GM23338 (cell line): ENCODE results near the gene FAM117A. TPM values are rescaled to one million over a fixed set of nuclear protein-coding genes. Genes with fewer than 3 reads are reported as not detected.

ENCODE experiments used
- ATAC-seq: fragments of 200-7000 bp; cut with Tn5 transposase; 3 replicates; pipeline ENCODE4 v1.9.1; 2020
- DNase-seq: peaks from one replicate; pipeline ENCODE4 v3.0.0-alpha.2; 2015; ENCODE audit warnings: low spot score
- H2AFZ ChIP-seq: fragments of 200-600 bp; sonication (generic); 2 replicates; pipeline ENCODE4 v1.8.0; 2016; ENCODE audit warnings: antibody characterized with exemption, mild to moderate bottlenecking, moderate library complexity
- H3F3A ChIP-seq: fragments of 200-600 bp; sonication (generic); replicated peaks from 2 replicates; pipeline ENCODE4 v1.8.0; 2017; ENCODE audit warnings: antibody characterized with exemption, mixed run types, low read depth
- H3K27ac ChIP-seq: fragments of 200-600 bp; sonication (generic); 2 replicates; pipeline ENCODE4 v1.6.1; 2016; ENCODE audit warnings: low read depth
- H3K27me3 ChIP-seq: fragments of 200-600 bp; sonication (generic); 2 replicates; pipeline ENCODE4 v1.8.0; 2016; ENCODE audit warnings: mild to moderate bottlenecking, mixed run types, moderate library complexity; ENCODE audit not compliant: insufficient read depth
- H3K36me3 ChIP-seq: fragments of 200-600 bp; sonication (generic); 2 replicates; pipeline ENCODE4 v1.8.0; 2016; ENCODE audit warnings: mild to moderate bottlenecking; ENCODE audit not compliant: insufficient read depth
- H3K4me1 ChIP-seq: fragments of 200-600 bp; sonication (generic); 2 replicates; pipeline ENCODE4 v1.8.0; 2016; ENCODE audit warnings: mild to moderate bottlenecking, moderate library complexity; ENCODE audit not compliant: insufficient read depth
- H3K4me2 ChIP-seq: fragments of 200-600 bp; sonication (generic); 2 replicates; pipeline ENCODE4 v1.7.1; 2017; ENCODE audit warnings: mixed run types
- H3K4me3 ChIP-seq: fragments of 200-600 bp; sonication (generic); 2 replicates; pipeline ENCODE4 v1.6.1; 2016; ENCODE audit warnings: mixed run types
- H3K79me2 ChIP-seq: fragments of 200-600 bp; sonication (generic); replicated peaks from 2 replicates; pipeline ENCODE4 v1.8.0; 2017; ENCODE audit warnings: mild to moderate bottlenecking; ENCODE audit not compliant: insufficient read depth
- H3K9me2 ChIP-seq: fragments of 200-600 bp; sonication (generic); 2 replicates; pipeline ENCODE4 v1.8.0; 2017; ENCODE audit not compliant: insufficient read depth
- H4K20me1 ChIP-seq: fragments of 200-600 bp; sonication (generic); replicated peaks from 2 replicates; pipeline ENCODE4 v1.8.0; 2017; ENCODE audit warnings: mild to moderate bottlenecking; ENCODE audit not compliant: insufficient read depth
- H3K27ac Mint-ChIP-seq: 2 replicates; pipeline ENCODE4 v1.8.0; 2020; ENCODE audit warnings: inconsistent platforms, mild to moderate bottlenecking, moderate library complexity, mixed read lengths
- H3K27me3 Mint-ChIP-seq: 3 replicates; pipeline ENCODE4 v1.8.0; 2022; ENCODE audit warnings: low read depth, mild to moderate bottlenecking, moderate library complexity, mixed read lengths, inconsistent platforms; ENCODE audit not compliant: insufficient read depth, poor library complexity
- H3K36me3 Mint-ChIP-seq: 3 replicates; pipeline ENCODE4 v1.8.0; 2021; ENCODE audit warnings: low read depth, mild to moderate bottlenecking, inconsistent platforms, moderate library complexity, mixed read lengths
- H3K4me1 Mint-ChIP-seq: 3 replicates; pipeline ENCODE4 v1.8.0; 2020; ENCODE audit warnings: mild to moderate bottlenecking, inconsistent platforms, mixed read lengths
- H3K4me3 Mint-ChIP-seq: 3 replicates; pipeline ENCODE4 v1.8.0; 2021; ENCODE audit warnings: moderate library complexity, mild to moderate bottlenecking, inconsistent platforms, mixed read lengths
- H3K9me3 Mint-ChIP-seq: 3 replicates; pipeline ENCODE4 v1.8.0; 2020; ENCODE audit warnings: moderate library complexity, mild to moderate bottlenecking, inconsistent platforms, mixed read lengths
- CREB1 ChIP-seq: fragments of 250-450 bp; sonication (Bioruptor Pico); IDR thresholded peaks from 2 replicates; pipeline ENCODE4 v1.5.0; 2020; ENCODE audit warnings: low read depth, mild to moderate bottlenecking, moderate library complexity
- EZH2 ChIP-seq: fragments of 200-600 bp; sonication (generic); IDR thresholded peaks from one replicate; pipeline ENCODE4 v1.8.0; 2017; ENCODE audit warnings: antibody characterized with exemption, mild to moderate bottlenecking, low read depth; ENCODE audit not compliant: unreplicated experiment
- EZH2phosphoT487 ChIP-seq: fragments of 200-600 bp; sonication (generic); IDR thresholded peaks from one replicate; pipeline ENCODE4 v1.8.1; 2018; ENCODE audit warnings: antibody characterized with exemption; ENCODE audit not compliant: unreplicated experiment
- JUNB ChIP-seq: IDR thresholded peaks from one replicate; pipeline ENCODE4 v1.6.1; 2016; ENCODE audit warnings: antibody characterized with exemption; ENCODE audit not compliant: unreplicated experiment
- NANOG ChIP-seq: IDR thresholded peaks from 2 replicates; pipeline ENCODE4 v1.6.1; 2016; ENCODE audit warnings: antibody characterized with exemption, borderline replicate concordance
- REST ChIP-seq: IDR thresholded peaks from one replicate; pipeline ENCODE4 v1.6.1; 2018; ENCODE audit warnings: antibody characterized with exemption; ENCODE audit not compliant: unreplicated experiment
- STAT1 ChIP-seq: IDR thresholded peaks from one replicate; pipeline ENCODE4 v1.6.1; 2016; ENCODE audit warnings: antibody characterized with exemption; ENCODE audit not compliant: unreplicated experiment
- ZNF114 ChIP-seq: fragments of 250-450 bp; sonication (Bioruptor Pico); IDR thresholded peaks from 2 replicates; pipeline ENCODE4 v1.5.0; 2020; ENCODE audit warnings: mild to moderate bottlenecking, moderate library complexity
- ZNF331 ChIP-seq: fragments of 250-450 bp; sonication (Bioruptor Pico); IDR thresholded peaks from 2 replicates; pipeline ENCODE4 v1.5.0; 2020; ENCODE audit warnings: low read depth, mild to moderate bottlenecking, moderate library complexity
- ZNF462 ChIP-seq: fragments of 250-450 bp; sonication (Bioruptor Pico); IDR thresholded peaks from 2 replicates; pipeline ENCODE4 v1.5.0; 2020; ENCODE audit warnings: mild to moderate bottlenecking, moderate library complexity
- polyA plus RNA-seq: library from polyadenylated mRNA; unstranded; fragments of >200 nt; fragmentation: Nextera tagmentation; extraction: Ambion mirVana; gene quantifications from 2 replicates; pipeline ENCODE4 v1.2.1, GENCODE V29; 2016
- total RNA-seq: library from RNA; depleted of rRNA; stranded (reverse); fragments of >200 nt; shearing (Covaris generic); gene quantifications from 2 replicates; pipeline ENCODE4 v1.2.3, GENCODE V29; 2014
- TF ChIP-seq, protein P1 (sequence below): IDR thresholded peaks from 2 replicates; pipeline ENCODE4 v1.6.1; 2016; ENCODE audit warnings: antibody characterized with exemption

The FAM117A gene
- total and polyA plus RNA-seq, 2 experiments from 2014 or later = 21.3 to 46.4 TPM

DNA sequence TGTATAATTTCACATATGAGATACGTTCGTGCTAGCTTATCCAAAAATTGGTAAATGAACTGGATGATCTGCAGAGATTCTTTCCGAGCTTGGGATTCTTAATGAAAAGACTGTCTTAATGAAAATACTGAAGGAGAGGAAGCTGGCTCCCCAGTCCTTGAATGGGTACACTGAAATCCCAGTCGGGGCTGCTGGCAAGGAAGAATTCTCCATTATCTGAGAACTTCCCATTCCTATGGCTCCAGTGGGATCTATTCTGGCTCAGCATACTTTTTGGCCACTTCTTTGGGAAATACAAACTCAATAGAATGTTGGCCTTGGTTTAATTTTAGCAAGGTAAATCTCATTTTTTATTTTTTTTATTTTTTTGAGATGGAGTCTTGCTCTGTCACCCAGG is 32.5 kb downstream of the FAM117A start:
- no peaks in the 10 kb centered on the region for H3K27me3 ChIP-seq

GRCh38 chr17:49730785-49731434 is 33.0 kb downstream of the FAM117A start:
- no peak overlapping the region for H3K4me3 ChIP-seq
- peaks cover 34% of the 10 kb centered on the region for H4K20me1 ChIP-seq
- no peaks in the 10 kb centered on the region for H3K4me1 ChIP-seq
- no peaks in the 10 kb centered on the region for H3K27me3 ChIP-seq
- Mint-ChIP-seq H3K27ac (no peak overlapping the region), H3K36me3 (peaks cover 19% of the 10 kb centered on the region), H3K9me3 (no peaks in the 10 kb centered on the region), H3K4me1 (no peaks in the 10 kb centered on the region), H3K4me3 (no peak overlapping the region), H3K27me3 (no peaks in the 10 kb centered on the region)
- no peak overlapping the region for H3K4me2 ChIP-seq
- no peaks in the 10 kb centered on the region; the same call in 1 of the 2 replicates for H3K9me2 ChIP-seq
- H3K27ac ChIP-seq = no peak overlapping the region
- ATAC-seq = no peak
- no peaks in the 10 kb centered on the region for H3K36me3 ChIP-seq
- DNase-seq = no peak
- H3F3A ChIP-seq = no peaks in the 10 kb centered on the region
- H2AFZ ChIP-seq = no peak overlapping the region
- H3K79me2 ChIP-seq = peaks cover 42% of the 10 kb centered on the region
- TF ChIP-seq STAT1 (no peak), EZH2phosphoT487 (no peak), ZNF462 (no peak), REST (no peak), ZNF331 (CRISPR knock-in tag) (no peak), CREB1 (CRISPR knock-in tag) (no peak), JUNB (no peak), NANOG (no peak), ZNF114 (CRISPR knock-in tag) (no peak), EZH2 (no peak)
- TF ChIP-seq, protein P1, sequence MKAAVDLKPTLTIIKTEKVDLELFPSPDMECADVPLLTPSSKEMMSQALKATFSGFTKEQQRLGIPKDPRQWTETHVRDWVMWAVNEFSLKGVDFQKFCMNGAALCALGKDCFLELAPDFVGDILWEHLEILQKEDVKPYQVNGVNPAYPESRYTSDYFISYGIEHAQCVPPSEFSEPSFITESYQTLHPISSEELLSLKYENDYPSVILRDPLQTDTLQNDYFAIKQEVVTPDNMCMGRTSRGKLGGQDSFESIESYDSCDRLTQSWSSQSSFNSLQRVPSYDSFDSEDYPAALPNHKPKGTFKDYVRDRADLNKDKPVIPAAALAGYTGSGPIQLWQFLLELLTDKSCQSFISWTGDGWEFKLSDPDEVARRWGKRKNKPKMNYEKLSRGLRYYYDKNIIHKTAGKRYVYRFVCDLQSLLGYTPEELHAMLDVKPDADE = no peak

More for the DNA sequence above, 32.5 kb downstream of the FAM117A start:
- ATAC-seq (no peak), DNase-seq (no peak)
- H4K20me1 ChIP-seq = peaks cover 32% of the 10 kb centered on the region
- Mint-ChIP-seq H3K27ac (no peak overlapping the region), H3K36me3 (peaks cover 16% of the 10 kb centered on the region), H3K27me3 (no peaks in the 10 kb centered on the region), H3K4me1 (no peaks in the 10 kb centered on the region), H3K9me3 (no peaks in the 10 kb centered on the region), H3K4me3 (no peak overlapping the region)
- H3K4me1 ChIP-seq = no peaks in the 10 kb centered on the region
- no peak overlapping the region for H3K27ac ChIP-seq
- no peak overlapping the region for H3K4me2 ChIP-seq
- H2AFZ ChIP-seq = no peak overlapping the region
- H3K79me2 ChIP-seq = peaks cover 42% of the 10 kb centered on the region
- no peaks in the 10 kb centered on the region for H3F3A ChIP-seq
- TF ChIP-seq CREB1 (CRISPR knock-in tag) (no peak), JUNB (no peak)
- no peaks in the 10 kb centered on the region; the same call in 1 of the 2 replicates for H3K9me2 ChIP-seq
- H3K36me3 ChIP-seq = no peaks in the 10 kb centered on the region
- no peak overlapping the region for H3K4me3 ChIP-seq
